Measurements from ENCODE around the gene SRD5A1.

SRD5A1 gene

GRCh38 chr5:6714226-6715041 lies 81.2 kb downstream of the SRD5A1 start:
- no peak for DNase-seq

- DNase-seq, result no peak
Measured at GRCh38 chr5:6715271-6715670, 82.0 kb downstream of the SRD5A1 start.

GRCh38 chr5:6715758-6716628 lies 82.8 kb downstream of the SRD5A1 start:
- DNase-seq, result peak; percentile 21

GRCh38 chr5:6716629-6717149 lies 83.4 kb downstream of the SRD5A1 start:
- no peak for DNase-seq

GRCh38 chr5:6717247-6717646 lies 84.0 kb downstream of the SRD5A1 start:
- no peak for DNase-seq

GRCh38 chr5:6717687-6718086 lies 84.4 kb downstream of the SRD5A1 start:
- DNase-seq, result no peak

GRCh38 chr5:6718161-6718681 lies 85.0 kb downstream of the SRD5A1 start:
- DNase-seq, result no peak

GRCh38 chr5:6718718-6719117 lies 85.5 kb downstream of the SRD5A1 start:
- DNase-seq, result no peak

GRCh38 chr5:6719417-6719816 lies 86.2 kb downstream of the SRD5A1 start:
- DNase-seq, result no peak

- no peak for DNase-seq
Measured at GRCh38 chr5:6719896-6720560, 86.8 kb downstream of the SRD5A1 start.

- no peak for DNase-seq
Measured at GRCh38 chr5:6720561-6720921, 87.3 kb downstream of the SRD5A1 start.

GRCh38 chr5:6721442-6721841 lies 88.2 kb downstream of the SRD5A1 start:
- no peak for DNase-seq

- DNase-seq, result no peak
Measured at GRCh38 chr5:6722015-6722414, 88.8 kb downstream of the SRD5A1 start.

- no peak for DNase-seq
Measured at GRCh38 chr5:6723122-6723815, 90.0 kb downstream of the SRD5A1 start.

GRCh38 chr5:6723816-6724300 lies 90.6 kb downstream of the SRD5A1 start:
- DNase-seq, result no peak

Measured in KG1 (cell line).